PC-3 (cell line): ENCODE results near the gene KRT86.
"Not testable (repeated sequence)": the region's sequence is repeated elsewhere in the genome, so short reads cannot be mapped to it uniquely, and the experiment has no call there.

Source experiments
- CTCF ChIP-seq: fragments of 300-600 bp; sonication (generic); conservative IDR thresholded peaks from 2 replicates; pipeline ENCODE4 v1.5.1; 2017; ENCODE audit warnings: antibody characterized with exemption, low read depth, mild to moderate bottlenecking, low read length
- EZH2phosphoT487 ChIP-seq: fragments of 300-600 bp; sonication (generic); IDR thresholded peaks from 2 replicates; pipeline ENCODE4 v1.6.1; 2018; ENCODE audit warnings: mild to moderate bottlenecking, antibody characterized with exemption, low read length, borderline replicate concordance

- TF ChIP-seq CTCF, EZH2phosphoT487: not testable (repeated sequence)
Observed at GRCh38 chr12:52290483-52291134, 16.2 kb downstream of the KRT86 start.
